HFF-Myc (cell line): ENCODE results near the gene HTR2C.
"Not testable (repeated sequence)": the region's sequence is repeated elsewhere in the genome, so short reads cannot be mapped to it uniquely, and the experiment has no call there.

ENCODE experiments used
- DNase-seq: peaks from one replicate; pipeline ENCODE4 v3.0.0-alpha.2; 2011; ENCODE audit warnings: low read depth; ENCODE audit errors: extremely low read depth
- H3K4me3 ChIP-seq: replicated peaks from 2 replicates; pipeline ENCODE4 v1.5.1; 2011; ENCODE audit warnings: low read depth, mild to moderate bottlenecking, control low read depth, low read length
- CTCF ChIP-seq: IDR thresholded peaks from 2 replicates; pipeline ENCODE4 v1.5.1; 2012; ENCODE audit warnings: mild to moderate bottlenecking, low read depth, low read length, control low read depth; ENCODE audit errors: missing control alignments

The HTR2C gene

GRCh38 chrX:114930227-114930626 lies 346.3 kb downstream of the HTR2C start:
- no peak overlapping the region for H3K4me3 ChIP-seq
- no peak for TF ChIP-seq CTCF
- no peak for DNase-seq

DNA sequence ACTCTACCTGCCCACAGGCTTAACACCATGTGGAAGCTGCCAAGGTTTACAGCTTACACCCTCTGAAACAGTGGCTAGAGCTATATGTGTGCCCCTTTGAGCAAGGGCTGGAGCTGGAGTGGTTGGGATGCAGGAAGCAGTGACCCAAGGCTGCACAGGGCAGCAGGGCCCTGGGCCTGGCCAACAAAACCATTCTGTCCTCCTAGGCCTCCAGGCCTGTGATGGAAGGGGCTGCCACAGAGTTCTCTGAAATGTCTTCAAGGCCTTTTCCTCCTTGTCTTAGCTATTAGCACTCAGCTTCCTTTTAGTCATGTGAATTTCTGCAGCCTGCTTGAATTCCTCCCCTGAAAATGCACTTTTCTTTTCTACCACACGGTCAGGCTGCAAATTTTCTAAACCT lies 348.7 kb downstream of the HTR2C start:
- DNase-seq, result no peak
- TF ChIP-seq CTCF, result no peak
- H3K4me3 ChIP-seq, result no peak overlapping the region

- not testable (repeated sequence) for H3K4me3 ChIP-seq, DNase-seq
Observed at GRCh38 chrX:114933291-114933690, 349.4 kb downstream of the HTR2C start.

DNA sequence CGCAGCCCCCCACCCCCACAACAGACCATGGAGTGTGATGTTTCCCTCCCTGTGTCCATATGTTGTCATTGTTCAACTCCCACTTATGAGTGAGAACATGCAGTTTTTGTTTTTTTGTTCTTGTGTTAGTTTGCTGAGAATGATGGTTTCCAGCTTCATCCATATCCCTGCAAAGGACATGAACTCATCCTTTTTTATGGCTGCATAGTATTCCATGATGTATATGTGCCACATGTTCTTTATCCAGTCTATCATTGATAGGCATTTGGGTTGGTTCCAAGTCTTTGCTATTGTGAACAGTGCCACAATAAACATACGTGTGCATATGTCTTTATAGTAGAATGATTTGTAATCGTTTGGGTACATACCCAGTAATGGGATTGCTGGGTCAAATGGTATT lies 353.2 kb downstream of the HTR2C start:
- not testable (repeated sequence) for H3K4me3 ChIP-seq, DNase-seq

DNA sequence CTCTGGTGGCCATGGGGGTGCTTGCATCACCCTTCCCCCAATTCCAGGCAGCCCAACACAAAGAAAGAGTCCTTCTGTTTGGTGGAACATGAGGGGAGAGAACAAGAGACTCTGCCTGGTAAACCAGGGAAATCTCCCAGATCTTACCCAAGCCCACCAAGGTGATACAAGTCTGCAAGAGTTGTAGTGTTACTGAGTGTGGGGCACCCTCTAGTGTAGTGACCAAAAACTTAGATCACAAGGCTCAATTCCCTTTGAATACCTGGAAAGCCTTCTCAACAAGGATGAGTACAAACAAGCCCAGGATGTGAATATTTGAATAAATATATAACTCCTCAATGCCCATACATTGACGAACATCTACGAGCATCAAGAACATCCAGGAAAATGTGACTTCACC lies 368.8 kb downstream of the HTR2C start:
- TF ChIP-seq CTCF, result no peak
- H3K4me3 ChIP-seq, result no peak overlapping the region
- DNase-seq, result no peak
